H1 (cell line): ENCODE data around the gene CTBP2.

Experiments used
- EP300 ChIP-seq, 2 experiments: IDR thresholded peaks; 1 replicate in 1 of 2; 2 replicates in 1 of 2; pipeline ENCODE4 v1.6.1; 2011 to 2012; ENCODE audit warnings: low read depth in 2 of 2, low read length in 2 of 2, mild to moderate bottlenecking in 2 of 2, borderline replicate concordance in 1 of 2, inconsistent platforms in 1 of 2, moderate library complexity in 1 of 2
- EZH2 ChIP-seq: fragments of 200-600 bp; sonication (generic); IDR thresholded peaks from 2 replicates; pipeline ENCODE4 v1.7.1; 2012; ENCODE audit warnings: low read depth, mild to moderate bottlenecking, moderate library complexity, low read length, inconsistent platforms; ENCODE audit not compliant: severe bottlenecking
- FOSL1 ChIP-seq: IDR thresholded peaks from 2 replicates; pipeline ENCODE4 v1.6.1; 2011; ENCODE audit warnings: mild to moderate bottlenecking, low read depth, low read length, moderate library complexity; ENCODE audit not compliant: insufficient read depth
- JUN ChIP-seq: IDR thresholded peaks from 2 replicates; pipeline ENCODE4 v1.6.1; 2011; ENCODE audit warnings: low read depth, mild to moderate bottlenecking, improper control_type of control experiment, low read length
- POLR2A ChIP-seq, 2 experiments: IDR thresholded peaks; 1 replicate in 1 of 2; 2 replicates in 1 of 2; pipeline ENCODE4 v1.6.1; 2011; ENCODE audit warnings: low read depth in 2 of 2, low read length in 2 of 2, mild to moderate bottlenecking in 2 of 2; ENCODE audit errors: control extremely low read depth in 1 of 2
- POLR2AphosphoS5 ChIP-seq: IDR thresholded peaks from 2 replicates; pipeline ENCODE4 v1.6.1; 2011; ENCODE audit warnings: low read depth, low read length
- RAD21 ChIP-seq, 2 experiments: IDR thresholded peaks in 1 of 2; conservative IDR thresholded peaks in 1 of 2; 2 replicates each; pipeline ENCODE4 v1.6.1; 2011; ENCODE audit warnings: low read depth in 2 of 2, low read length in 2 of 2, improper control_type of control experiment in 1 of 2, inconsistent platforms in 1 of 2, mild to moderate bottlenecking in 1 of 2, moderate library complexity in 1 of 2
- RFX5 ChIP-seq: IDR thresholded peaks from 2 replicates; pipeline ENCODE4 v1.6.1; 2011; ENCODE audit warnings: low read depth, low read length, improper control_type of control experiment, borderline replicate concordance
- SIX5 ChIP-seq: IDR thresholded peaks from 2 replicates; pipeline ENCODE4 v1.6.1; 2011; ENCODE audit warnings: mild to moderate bottlenecking, low read depth, low read length
- TF ChIP-seq, protein P1 (sequence below), 3 experiments: IDR thresholded peaks; 1 replicate in 2 of 3; 2 replicates in 1 of 3; pipeline versions ENCODE4 v1.5.1 to v1.6.1; 2011; ENCODE audit warnings: low read length in 3 of 3, mild to moderate bottlenecking in 3 of 3, inconsistent platforms in 2 of 3, low read depth in 1 of 3, moderate library complexity in 1 of 3; ENCODE audit not compliant: insufficient read depth in 1 of 3; ENCODE audit errors: control extremely low read depth in 1 of 3
- TF ChIP-seq, protein P2 (sequence below): IDR thresholded peaks from 2 replicates; pipeline ENCODE4 v1.6.1; 2012; ENCODE audit warnings: inconsistent platforms

DNA sequence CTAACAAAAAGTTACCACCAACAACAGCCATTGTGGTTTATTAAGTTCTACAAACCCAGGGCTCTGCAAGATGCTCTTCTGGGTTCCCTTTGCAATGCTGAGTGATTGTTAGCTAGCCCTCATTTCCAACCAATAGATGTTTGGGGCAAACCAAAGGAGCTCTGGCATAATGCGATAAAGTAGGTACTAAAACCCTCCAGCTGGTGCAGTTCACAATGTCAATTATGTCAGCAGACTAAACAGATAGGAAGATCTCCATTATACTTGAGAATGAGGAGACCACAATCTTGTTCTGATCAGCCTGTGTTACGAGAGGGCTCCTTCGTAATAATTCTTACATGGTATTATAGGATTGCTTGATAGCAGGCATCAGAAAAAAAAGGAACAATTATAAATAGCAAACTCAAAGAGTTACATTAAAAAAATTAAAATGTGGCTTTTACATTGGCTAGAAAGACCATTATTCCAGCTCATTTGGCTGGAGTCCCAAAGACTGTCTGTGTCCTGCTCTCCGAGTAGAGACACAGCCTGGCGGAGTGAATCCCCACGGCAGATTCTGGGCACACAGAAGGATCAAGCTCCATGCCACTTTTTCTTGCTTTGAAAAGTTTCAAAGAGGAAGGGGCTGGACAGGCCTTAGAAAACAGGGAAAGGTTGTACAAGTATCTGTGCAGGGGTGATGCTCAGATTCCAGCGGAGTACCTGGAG, 124.6 kb downstream of the CTBP2 start:
- TF ChIP-seq POLR2AphosphoS5 (no peak), EZH2 (no peak), RFX5 (no peak), POLR2A (IDR thresholded peaks at IDR 0.05; ENCODE audit: control extremely low read depth in 1 of 2, low read depth in 2 of 2, low read length in 2 of 2) (no peak), EP300 (IDR thresholded peaks at IDR 0.05; ENCODE audit: borderline replicate concordance in 1 of 2, low read depth in 2 of 2, low read length in 2 of 2) (no peak), SIX5 (no peak), RAD21 (IDR thresholded peaks at IDR 0.05 in 1 of 2, conservative IDR thresholded peaks at IDR 0.05 in 1 of 2; ENCODE audit: low read depth in 2 of 2, low read length in 2 of 2) (no peak), FOSL1 (no peak), JUN (no peak)
- TF ChIP-seq, protein P1, sequence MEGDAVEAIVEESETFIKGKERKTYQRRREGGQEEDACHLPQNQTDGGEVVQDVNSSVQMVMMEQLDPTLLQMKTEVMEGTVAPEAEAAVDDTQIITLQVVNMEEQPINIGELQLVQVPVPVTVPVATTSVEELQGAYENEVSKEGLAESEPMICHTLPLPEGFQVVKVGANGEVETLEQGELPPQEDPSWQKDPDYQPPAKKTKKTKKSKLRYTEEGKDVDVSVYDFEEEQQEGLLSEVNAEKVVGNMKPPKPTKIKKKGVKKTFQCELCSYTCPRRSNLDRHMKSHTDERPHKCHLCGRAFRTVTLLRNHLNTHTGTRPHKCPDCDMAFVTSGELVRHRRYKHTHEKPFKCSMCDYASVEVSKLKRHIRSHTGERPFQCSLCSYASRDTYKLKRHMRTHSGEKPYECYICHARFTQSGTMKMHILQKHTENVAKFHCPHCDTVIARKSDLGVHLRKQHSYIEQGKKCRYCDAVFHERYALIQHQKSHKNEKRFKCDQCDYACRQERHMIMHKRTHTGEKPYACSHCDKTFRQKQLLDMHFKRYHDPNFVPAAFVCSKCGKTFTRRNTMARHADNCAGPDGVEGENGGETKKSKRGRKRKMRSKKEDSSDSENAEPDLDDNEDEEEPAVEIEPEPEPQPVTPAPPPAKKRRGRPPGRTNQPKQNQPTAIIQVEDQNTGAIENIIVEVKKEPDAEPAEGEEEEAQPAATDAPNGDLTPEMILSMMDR (IDR thresholded peaks at IDR 0.05; ENCODE audit: control extremely low read depth in 1 of 3, insufficient read depth in 1 of 3, low read depth in 1 of 3, low read length in 3 of 3): no peak
- TF ChIP-seq, protein P2, sequence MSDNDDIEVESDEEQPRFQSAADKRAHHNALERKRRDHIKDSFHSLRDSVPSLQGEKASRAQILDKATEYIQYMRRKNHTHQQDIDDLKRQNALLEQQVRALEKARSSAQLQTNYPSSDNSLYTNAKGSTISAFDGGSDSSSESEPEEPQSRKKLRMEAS: no peak
